ENCODE data around the gene ZBED1. TPM values are rescaled to one million over a fixed set of nuclear protein-coding genes. Genes with fewer than 3 reads are reported as not detected.
"Not testable (repeated sequence)": the region's sequence is repeated elsewhere in the genome, so short reads cannot be mapped to it uniquely, and the experiment has no call there.

ZBED1 gene
- total RNA-seq, 1 experiment from 2014 or later, result 26.4 TPM

GRCh38 chrX:2508648-2509335 lies 8.0 kb upstream of the ZBED1 start:
- no peak for DNase-seq
- Histone ChIP-seq H3K27ac (no peak overlapping the region), H3K4me1 (no peaks in the 10 kb centered on the region), H3K4me3 (no peak overlapping the region), H3K27me3 (no peaks in the 10 kb centered on the region), H3K9me3 (replicated peaks) (no peaks in the 10 kb centered on the region), H3K36me3 (no peaks in the 10 kb centered on the region)

GRCh38 chrX:2507904-2508627 lies 7.3 kb upstream of the ZBED1 start:
- Histone ChIP-seq H3K4me1 (no peaks in the 10 kb centered on the region), H3K27ac (no peak overlapping the region), H3K4me3 (no peak overlapping the region), H3K27me3 (no peaks in the 10 kb centered on the region), H3K36me3 (no peaks in the 10 kb centered on the region), H3K9me3 (replicated peaks) (no peaks in the 10 kb centered on the region)
- no peak for DNase-seq

- DNase-seq, result no peak
- no peaks in the 10 kb centered on the region for H3K36me3 ChIP-seq
- H3K4me1 ChIP-seq, result no peaks in the 10 kb centered on the region; the same call in 1 of the 2 replicates
- no peak overlapping the region for H3K4me3 ChIP-seq
- H3K9me3 ChIP-seq (replicated peaks), result no peaks in the 10 kb centered on the region
- no peaks in the 10 kb centered on the region for H3K27me3 ChIP-seq
- H3K27ac ChIP-seq, result no peak overlapping the region
Observed at GRCh38 chrX:2507196-2507595, 6.4 kb upstream of the ZBED1 start.

DNA sequence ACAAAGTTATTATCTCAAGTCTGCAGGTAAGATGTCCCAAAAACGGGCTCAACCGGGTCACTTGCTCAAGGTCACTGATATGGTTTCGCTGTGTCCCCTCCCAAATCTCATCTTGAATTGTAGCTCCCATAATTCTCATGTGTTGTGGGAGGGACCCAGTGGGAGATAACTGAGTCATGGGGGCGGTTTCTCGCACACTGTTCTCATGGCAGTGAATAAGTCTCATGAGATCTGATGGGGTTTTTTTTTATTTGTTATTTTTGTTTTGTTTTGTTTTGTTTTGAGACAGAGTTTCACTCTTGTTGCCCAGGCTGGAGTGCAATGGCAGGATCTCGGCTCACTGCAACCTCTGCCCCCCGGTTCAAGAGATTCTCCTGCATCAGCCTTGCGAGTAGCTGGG lies 4.6 kb upstream of the ZBED1 start:
- not testable (repeated sequence) for H3K4me3 ChIP-seq; DNase-seq; H3K36me3 ChIP-seq; H3K9me3 ChIP-seq (replicated peaks); H3K27ac ChIP-seq; H3K27me3 ChIP-seq; H3K4me1 ChIP-seq

GRCh38 chrX:2504706-2505332 lies 4.0 kb upstream of the ZBED1 start:
- Histone ChIP-seq H3K9me3 (replicated peaks) (no peaks in the 10 kb centered on the region), H3K4me3 (no peak overlapping the region)
- no peak for DNase-seq

DNA sequence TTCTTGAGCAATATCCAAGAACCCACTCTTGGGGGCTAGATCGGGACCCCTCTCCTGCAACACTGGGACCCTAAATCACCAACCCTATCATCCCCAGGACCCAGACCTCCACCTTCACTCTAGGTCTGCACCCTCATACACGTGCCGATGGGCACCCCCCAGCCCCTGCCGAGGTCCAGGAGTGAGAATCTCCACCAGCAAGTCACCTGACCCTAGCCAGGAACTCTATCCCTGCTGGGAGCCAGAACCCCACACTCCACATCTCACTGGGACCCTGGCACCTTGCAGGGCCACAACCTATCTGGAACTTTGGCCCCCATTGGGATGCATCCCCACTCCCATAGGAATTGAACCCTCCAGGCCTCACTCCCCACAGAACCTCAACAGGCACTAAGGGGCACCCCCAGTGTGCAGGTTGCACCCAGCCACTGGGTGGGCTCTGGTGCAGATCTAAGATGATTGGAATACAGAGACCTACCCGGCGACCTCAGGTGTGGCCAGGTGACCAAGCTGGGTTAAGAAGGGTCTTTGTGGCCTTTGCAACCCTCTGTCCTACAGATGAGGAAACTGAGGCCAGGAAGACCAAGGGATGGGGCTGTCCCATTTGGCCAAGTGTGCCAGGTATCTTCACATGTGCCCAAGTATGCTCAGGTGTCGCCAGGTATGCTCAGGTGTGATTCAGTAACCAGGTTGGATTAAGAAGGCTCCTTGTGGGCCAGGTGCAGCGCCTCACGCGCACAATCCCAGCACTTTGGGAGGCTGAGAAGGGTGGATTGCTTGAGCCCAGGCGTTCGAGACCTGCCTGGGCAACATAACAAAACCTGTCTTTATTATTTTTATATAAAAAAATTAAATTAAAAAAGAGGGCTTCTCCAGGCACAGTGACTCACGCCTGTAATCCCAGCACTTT lies 3.1 kb upstream of the ZBED1 start:
- H3K27ac ChIP-seq, result no peak overlapping the region
- no peaks in the 10 kb centered on the region for H3K9me3 ChIP-seq (replicated peaks)
- no peaks in the 10 kb centered on the region; the same call in 1 of the 2 replicates for H3K4me1 ChIP-seq
- no peak overlapping the region for H3K4me3 ChIP-seq
- DNase-seq, result no peak
- no peaks in the 10 kb centered on the region for H3K27me3 ChIP-seq
- H3K36me3 ChIP-seq, result no peaks in the 10 kb centered on the region

More at GRCh38 chrX:2504706-2505332, 4.0 kb upstream of the ZBED1 start:
- Histone ChIP-seq H3K27ac (no peak overlapping the region), H3K4me1 (no peaks in the 10 kb centered on the region; the same call in 1 of the 2 replicates), H3K36me3 (no peaks in the 10 kb centered on the region), H3K27me3 (no peaks in the 10 kb centered on the region)

DNA sequence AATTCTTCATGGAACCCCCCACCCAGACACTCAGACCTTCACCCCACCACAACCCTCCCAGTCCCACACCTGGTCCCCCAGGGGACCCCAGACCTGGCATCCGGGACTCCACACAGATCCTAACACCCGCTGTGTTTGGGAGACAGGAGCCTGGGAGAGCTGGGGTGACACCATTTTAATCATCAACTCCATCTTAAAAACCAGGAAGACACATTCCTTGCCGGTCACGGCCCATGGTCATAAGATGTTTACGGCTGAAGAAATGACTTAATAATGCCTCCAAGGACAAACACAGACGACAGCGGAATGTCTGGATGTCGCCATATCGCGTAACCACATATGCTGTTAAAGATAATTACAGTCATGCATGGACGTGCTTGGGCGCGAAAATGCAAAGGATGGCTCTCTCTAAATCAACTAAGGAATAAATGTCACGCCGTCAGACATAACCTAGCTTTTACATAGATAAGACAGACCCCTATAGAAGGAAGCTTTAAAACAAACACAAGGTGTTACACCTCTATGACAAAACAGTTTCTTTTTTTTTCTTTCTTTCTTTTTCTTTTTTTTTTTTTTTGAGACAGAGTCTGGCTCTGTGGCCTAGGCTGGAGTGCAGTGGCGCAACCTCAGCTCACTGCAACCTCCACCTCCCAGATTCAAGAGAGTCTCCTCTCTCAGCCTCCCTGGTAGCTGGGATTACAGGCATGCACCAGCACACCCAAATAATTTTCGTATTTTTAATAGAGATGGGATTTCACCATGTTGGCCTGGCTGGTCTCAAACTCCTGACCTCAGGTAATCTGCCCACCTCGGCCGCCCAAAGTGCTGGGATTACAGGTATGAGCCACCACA lies 2.1 kb upstream of the ZBED1 start:
- DNase-seq, result peak in 1 of 2 experiments; percentile 33
- Histone ChIP-seq H3K4me1 (peaks cover 3% of the 10 kb centered on the region; the same call in 1 of the 2 replicates), H3K9me3 (replicated peaks) (no peaks in the 10 kb centered on the region), H3K27me3 (no peaks in the 10 kb centered on the region), H3K36me3 (peaks cover under 1% of the 10 kb centered on the region; the same call in 1 of the 2 replicates), H3K4me3 (peak overlapping the region; percentile 38), H3K27ac (peak overlapping the region; percentile 40)

DNA sequence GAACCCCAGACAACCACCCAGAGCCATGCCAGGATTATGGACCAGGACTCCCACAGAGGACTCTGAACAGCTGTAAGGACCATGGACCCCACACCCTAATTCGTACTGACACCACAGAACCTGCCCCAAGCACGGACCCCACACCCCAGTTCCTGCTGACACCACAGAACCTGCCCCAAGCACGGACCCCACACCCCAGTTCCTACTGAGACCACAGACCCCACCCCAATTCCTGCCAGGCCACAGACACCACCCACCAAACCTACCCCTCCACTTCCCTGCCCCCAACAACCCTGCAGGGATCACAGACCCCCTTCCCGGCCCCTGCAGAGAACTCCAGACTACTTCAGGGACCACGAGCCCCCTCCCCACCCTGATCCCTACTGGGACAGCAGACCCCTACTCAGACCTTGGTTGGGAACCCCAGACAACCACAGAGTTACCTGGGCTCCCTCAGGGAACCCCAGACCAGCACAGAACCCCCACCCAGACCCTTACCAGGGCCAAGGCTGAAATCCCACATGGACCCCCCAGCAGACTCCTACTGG lies 1.4 kb upstream of the ZBED1 start:
- Histone ChIP-seq H3K27me3 (no peaks in the 10 kb centered on the region), H3K4me1 (peaks cover 6% of the 10 kb centered on the region; the same call in 1 of the 2 replicates), H3K36me3 (peaks cover 6% of the 10 kb centered on the region), H3K9me3 (replicated peaks) (no peaks in the 10 kb centered on the region), H3K27ac (peak overlapping the region; percentile 40; the same call in 1 of the 2 replicates), H3K4me3 (peak overlapping the region; percentile 38)
- DNase-seq, result no peak

DNA sequence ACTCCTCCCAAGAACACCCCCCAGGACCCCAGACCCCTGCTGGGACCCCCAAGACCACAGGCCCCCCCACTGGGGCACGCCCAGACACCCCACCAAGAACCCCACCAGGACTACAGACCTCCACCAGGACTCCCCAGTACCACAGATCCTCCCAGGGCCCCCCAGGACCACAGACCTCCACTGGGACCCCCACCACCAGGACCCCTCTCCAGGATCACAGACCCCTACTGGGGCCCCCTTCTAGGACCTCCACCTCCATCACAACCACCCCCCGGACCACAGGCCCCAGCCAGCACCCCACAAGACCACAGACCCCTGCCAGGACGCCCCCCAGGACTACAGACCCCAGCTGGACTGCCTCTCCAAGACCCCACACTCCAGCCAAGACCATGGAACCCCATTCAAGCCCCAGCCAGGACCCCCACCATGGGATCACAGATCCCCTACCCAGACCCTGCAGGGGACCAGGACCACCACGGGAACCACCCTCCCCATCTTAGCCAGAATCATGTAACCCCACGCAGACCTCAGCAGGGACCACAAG lies 855 bp upstream of the ZBED1 start:
- Histone ChIP-seq H3K9me3 (replicated peaks) (no peaks in the 10 kb centered on the region), H3K4me1 (peaks cover 6% of the 10 kb centered on the region; the same call in 1 of the 2 replicates), H3K4me3 (peak overlapping the region; percentile 91), H3K36me3 (peaks cover 6% of the 10 kb centered on the region), H3K27me3 (no peaks in the 10 kb centered on the region), H3K27ac (no peak overlapping the region)
- no peak for DNase-seq

DNA sequence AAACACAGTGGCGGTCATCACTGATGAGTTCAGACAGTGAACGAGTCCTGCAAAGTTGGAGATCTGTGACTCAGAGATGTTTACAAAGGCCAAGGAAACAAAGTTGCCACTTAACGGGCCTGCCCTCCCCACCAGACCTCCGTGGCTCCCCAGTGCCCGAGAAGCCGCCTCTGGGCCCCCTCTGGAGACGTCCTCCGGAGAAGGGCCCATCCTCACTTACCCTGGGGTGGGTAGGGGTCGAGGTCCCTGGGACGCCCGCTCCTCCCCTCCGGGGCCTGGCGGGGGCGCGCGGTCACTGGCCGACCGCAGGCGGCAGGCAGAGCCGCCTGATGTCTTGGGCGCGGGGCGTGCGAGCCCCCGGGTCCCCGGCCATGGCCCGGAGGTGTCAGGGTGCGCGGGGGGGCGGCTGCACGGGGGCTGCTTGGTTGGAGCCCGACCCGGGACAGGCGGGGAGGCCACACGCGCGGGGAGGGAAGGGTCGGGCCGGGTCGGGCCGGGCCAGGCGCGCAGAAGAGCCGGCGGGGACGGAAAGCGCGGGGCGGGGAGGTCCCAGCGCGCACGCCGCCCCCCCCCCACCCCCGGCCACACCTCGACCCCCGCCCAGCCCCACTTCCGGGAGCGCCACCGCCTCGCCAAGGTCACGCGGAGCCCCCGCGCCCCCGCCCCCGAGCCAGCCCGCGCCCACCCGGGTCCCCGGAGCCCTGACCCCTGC lies 529 bp downstream of the ZBED1 start:
- Histone ChIP-seq H3K9me3 (replicated peaks) (no peaks in the 10 kb centered on the region), H3K36me3 (peaks cover 6% of the 10 kb centered on the region), H3K4me3 (peak overlapping the region; percentile 91), H3K27me3 (no peaks in the 10 kb centered on the region), H3K4me1 (peaks cover 6% of the 10 kb centered on the region; the same call in 1 of the 2 replicates), H3K27ac (peak overlapping the region; percentile 68)
- peak; percentile 30 to 37 for DNase-seq

GRCh38 chrX:2499507-2499906 lies 1.3 kb downstream of the ZBED1 start:
- peak overlapping the region; percentile 91 for H3K4me3 ChIP-seq
- H3K9me3 ChIP-seq (replicated peaks), result no peaks in the 10 kb centered on the region
- peaks cover 6% of the 10 kb centered on the region; the same call in 1 of the 2 replicates for H3K4me1 ChIP-seq
- peaks cover 6% of the 10 kb centered on the region for H3K36me3 ChIP-seq
- no peak for DNase-seq
- no peaks in the 10 kb centered on the region for H3K27me3 ChIP-seq
- peak overlapping the region; percentile 68; the same call in 1 of the 2 replicates for H3K27ac ChIP-seq

GRCh38 chrX:2498781-2499302 lies 1.9 kb downstream of the ZBED1 start:
- Histone ChIP-seq H3K9me3 (replicated peaks) (no peaks in the 10 kb centered on the region), H3K4me3 (0 out of 2 replicates have a peak overlapping the region, but pooled peaks have one; percentile 91), H3K27me3 (no peaks in the 10 kb centered on the region), H3K27ac (no peak overlapping the region), H3K4me1 (peaks cover 6% of the 10 kb centered on the region; the same call in 1 of the 2 replicates), H3K36me3 (peaks cover 11% of the 10 kb centered on the region)
- no peak for DNase-seq

All from SJCRH30 (cell line).